Type B pancreatic cell (in vitro differentiated cells): ENCODE measurements around the gene DLGAP4. TPM values are rescaled to one million over a fixed set of nuclear protein-coding genes. Genes with fewer than 3 reads are reported as not detected.
A peak's percentile ranks its signal among the peaks of the same experiment; 100 is the strongest.
"Not testable (repeated sequence)": the region's sequence is repeated elsewhere in the genome, so short reads cannot be mapped to it uniquely, and the experiment has no call there.

ENCODE experiments used
- DNase-seq: peaks from one replicate; pipeline ENCODE4 v3.0.0; 2021; ENCODE audit warnings: mixed read lengths; ENCODE audit not compliant: unreplicated experiment; ENCODE audit errors: extremely low spot score
- H3K27ac Mint-ChIP-seq: 2 replicates; pipeline ENCODE4 v1.8.0; 2021; ENCODE audit warnings: mild to moderate bottlenecking, mixed read lengths
- H3K27me3 Mint-ChIP-seq: 2 replicates; pipeline ENCODE4 v1.8.0; 2021; ENCODE audit warnings: mixed read lengths
- H3K36me3 Mint-ChIP-seq: 2 replicates; pipeline ENCODE4 v1.8.0; 2021; ENCODE audit warnings: mixed read lengths
- H3K4me1 Mint-ChIP-seq: one replicate; pipeline ENCODE4 v1.8.0; 2021; ENCODE audit warnings: mixed read lengths; ENCODE audit not compliant: unreplicated experiment
- H3K4me3 Mint-ChIP-seq: 2 replicates; pipeline ENCODE4 v1.8.0; 2021; ENCODE audit warnings: mild to moderate bottlenecking, mixed read lengths
- H3K9me3 Mint-ChIP-seq: 2 replicates; pipeline ENCODE4 v1.8.0; 2021; ENCODE audit warnings: mixed read lengths
- CTCF ChIP-seq: fragments of 200-600 bp; sonication (generic); conservative IDR thresholded peaks from 2 replicates; pipeline ENCODE4 v1.5.0; 2021; ENCODE audit warnings: antibody characterized with exemption, mild to moderate bottlenecking
- total RNA-seq: library from RNA; stranded (reverse); gene quantifications from 2 replicates; pipeline ENCODE4 v1.2.1, GENCODE V29; 2021; ENCODE audit warnings: low replicate concordance

Gene DLGAP4
- total RNA-seq, 1 donor from 2014 or later = 78.0 TPM

GRCh38 chr20:36373089-36373488, 67.0 kb downstream of the DLGAP4 start:
- Mint-ChIP-seq H3K36me3 (no peaks in the 10 kb centered on the region), H3K9me3 (no peaks in the 10 kb centered on the region), H3K4me3 (no peak overlapping the region), H3K27ac (no peak overlapping the region), H3K27me3 (peaks cover 22% of the 10 kb centered on the region), H3K4me1 (no peaks in the 10 kb centered on the region)
- TF ChIP-seq CTCF = no peak
- no peak for DNase-seq

GRCh38 chr20:36374995-36375394, 68.9 kb downstream of the DLGAP4 start:
- H3K27me3 Mint-ChIP-seq = peaks cover 37% of the 10 kb centered on the region
- no peaks in the 10 kb centered on the region for H3K9me3 Mint-ChIP-seq

GRCh38 chr20:36377348-36378326, 71.5 kb downstream of the DLGAP4 start:
- no peaks in the 10 kb centered on the region for H3K36me3 Mint-ChIP-seq
- H3K27ac Mint-ChIP-seq = no peak overlapping the region
- H3K9me3 Mint-ChIP-seq = no peaks in the 10 kb centered on the region
- H3K4me3 Mint-ChIP-seq = no peak overlapping the region
- H3K4me1 Mint-ChIP-seq = no peaks in the 10 kb centered on the region
- no peak for DNase-seq
- H3K27me3 Mint-ChIP-seq = peaks cover 37% of the 10 kb centered on the region
- TF ChIP-seq CTCF = no peak

More at GRCh38 chr20:36374995-36375394, 68.9 kb downstream of the DLGAP4 start:
- H3K27ac Mint-ChIP-seq = no peak overlapping the region
- no peaks in the 10 kb centered on the region for H3K36me3 Mint-ChIP-seq
- H3K4me3 Mint-ChIP-seq = no peak overlapping the region
- DNase-seq = no peak
- TF ChIP-seq CTCF = no peak
- no peaks in the 10 kb centered on the region for H3K4me1 Mint-ChIP-seq

- Mint-ChIP-seq H3K27ac (no peak overlapping the region), H3K4me3 (no peak overlapping the region), H3K4me1 (no peaks in the 10 kb centered on the region), H3K27me3 (peaks cover 37% of the 10 kb centered on the region), H3K36me3 (no peaks in the 10 kb centered on the region), H3K9me3 (no peaks in the 10 kb centered on the region)
- DNase-seq = no peak
- TF ChIP-seq CTCF = no peak
Observed at GRCh38 chr20:36378686-36379085, 72.5 kb downstream of the DLGAP4 start.

- DNase-seq, H3K27ac Mint-ChIP-seq, H3K4me1 Mint-ChIP-seq, H3K9me3 Mint-ChIP-seq, H3K4me3 Mint-ChIP-seq, H3K36me3 Mint-ChIP-seq: not testable (repeated sequence)
- peaks cover 37% of the 10 kb centered on the region for H3K27me3 Mint-ChIP-seq
Observed at GRCh38 chr20:36379914-36380313, 73.8 kb downstream of the DLGAP4 start.

GRCh38 chr20:36384022-36384619, 78.0 kb downstream of the DLGAP4 start:
- H3K9me3 Mint-ChIP-seq = no peaks in the 10 kb centered on the region
- TF ChIP-seq CTCF = peak; percentile 41
- no peaks in the 10 kb centered on the region for H3K4me1 Mint-ChIP-seq
- no peaks in the 10 kb centered on the region for H3K36me3 Mint-ChIP-seq
- H3K27ac Mint-ChIP-seq = no peak overlapping the region
- no peak for DNase-seq
- H3K4me3 Mint-ChIP-seq = no peak overlapping the region
- peaks cover 20% of the 10 kb centered on the region for H3K27me3 Mint-ChIP-seq
